GM12872 (cell line): ENCODE results near the gene OSTM1.

ENCODE experiments used
- TF ChIP-seq, protein P1 (sequence below): IDR thresholded peaks from 3 replicates; pipeline ENCODE4 v1.5.1; 2011; ENCODE audit warnings: low read depth, mild to moderate bottlenecking, low read length, moderate library complexity; ENCODE audit not compliant: insufficient read depth

OSTM1 gene

DNA sequence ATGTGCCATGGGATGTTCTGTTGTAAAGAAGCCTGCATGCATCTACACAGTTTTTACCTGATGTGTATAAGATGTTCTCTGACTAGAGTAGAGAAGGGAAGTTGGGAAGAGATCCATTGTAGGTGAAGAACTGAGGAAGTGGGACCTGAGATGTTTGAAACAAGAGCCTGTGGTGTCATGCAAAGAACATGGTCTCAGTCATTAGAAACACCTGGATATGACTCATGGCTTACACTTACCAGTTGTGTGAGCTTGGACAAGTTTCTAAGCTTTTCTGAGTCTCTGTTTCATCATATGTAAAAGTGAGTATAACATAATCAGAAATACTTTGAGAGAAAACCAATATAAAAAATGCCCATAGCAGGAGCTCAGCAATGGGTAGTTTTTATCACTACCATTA lies 64.6 kb downstream of the OSTM1 start:
- TF ChIP-seq, protein P1, sequence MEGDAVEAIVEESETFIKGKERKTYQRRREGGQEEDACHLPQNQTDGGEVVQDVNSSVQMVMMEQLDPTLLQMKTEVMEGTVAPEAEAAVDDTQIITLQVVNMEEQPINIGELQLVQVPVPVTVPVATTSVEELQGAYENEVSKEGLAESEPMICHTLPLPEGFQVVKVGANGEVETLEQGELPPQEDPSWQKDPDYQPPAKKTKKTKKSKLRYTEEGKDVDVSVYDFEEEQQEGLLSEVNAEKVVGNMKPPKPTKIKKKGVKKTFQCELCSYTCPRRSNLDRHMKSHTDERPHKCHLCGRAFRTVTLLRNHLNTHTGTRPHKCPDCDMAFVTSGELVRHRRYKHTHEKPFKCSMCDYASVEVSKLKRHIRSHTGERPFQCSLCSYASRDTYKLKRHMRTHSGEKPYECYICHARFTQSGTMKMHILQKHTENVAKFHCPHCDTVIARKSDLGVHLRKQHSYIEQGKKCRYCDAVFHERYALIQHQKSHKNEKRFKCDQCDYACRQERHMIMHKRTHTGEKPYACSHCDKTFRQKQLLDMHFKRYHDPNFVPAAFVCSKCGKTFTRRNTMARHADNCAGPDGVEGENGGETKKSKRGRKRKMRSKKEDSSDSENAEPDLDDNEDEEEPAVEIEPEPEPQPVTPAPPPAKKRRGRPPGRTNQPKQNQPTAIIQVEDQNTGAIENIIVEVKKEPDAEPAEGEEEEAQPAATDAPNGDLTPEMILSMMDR, result no peak

GRCh38 chr6:108008363-108008762 lies 66.2 kb downstream of the OSTM1 start:
- TF ChIP-seq, protein P1, result no peak

DNA sequence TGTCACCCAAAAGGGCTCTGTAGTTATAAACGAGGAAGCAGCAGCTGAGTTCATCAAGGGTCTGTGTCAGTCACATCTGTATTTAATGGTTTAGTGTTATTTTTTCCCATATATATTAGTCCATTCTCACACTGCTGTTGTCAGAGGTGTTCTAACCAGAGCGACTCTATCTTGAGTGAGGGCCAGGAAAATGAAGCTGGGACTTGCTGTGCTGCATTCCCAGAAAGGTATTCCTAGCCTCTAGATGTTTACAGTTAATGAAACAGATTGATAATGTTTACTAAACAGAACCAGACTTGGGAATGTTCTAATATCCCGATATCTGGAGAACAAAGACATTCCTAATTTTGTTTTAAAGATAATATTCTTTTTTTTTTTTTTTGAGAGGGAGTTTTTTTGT lies 68.6 kb downstream of the OSTM1 start:
- TF ChIP-seq, protein P1, result no peak

DNA sequence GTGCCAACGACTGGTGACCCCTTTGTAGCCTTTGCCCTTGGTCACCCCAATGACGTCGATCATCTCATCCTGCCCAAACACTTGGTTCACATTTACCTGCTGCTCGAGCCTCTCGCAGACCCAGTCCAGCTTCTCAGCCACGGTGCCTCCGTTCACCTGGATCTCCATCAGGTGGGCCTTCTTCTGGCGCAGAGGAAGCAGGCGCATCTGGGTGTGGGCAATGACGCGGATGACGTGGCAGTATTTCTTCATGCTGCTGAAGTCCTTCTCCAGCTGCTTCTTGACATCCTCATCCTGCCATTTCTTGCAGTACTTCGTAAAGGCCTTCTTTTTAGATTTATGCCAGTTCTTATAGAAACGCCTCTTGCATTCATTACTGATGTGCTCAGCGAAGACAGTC lies 69.7 kb downstream of the OSTM1 start:
- TF ChIP-seq, protein P1, result no peak

- TF ChIP-seq, protein P1, result no peak
Observed at GRCh38 chr6:108002365-108003221, 71.9 kb downstream of the OSTM1 start.

GRCh38 chr6:108001696-108002231 lies 72.8 kb downstream of the OSTM1 start:
- TF ChIP-seq, protein P1, result no peak

DNA sequence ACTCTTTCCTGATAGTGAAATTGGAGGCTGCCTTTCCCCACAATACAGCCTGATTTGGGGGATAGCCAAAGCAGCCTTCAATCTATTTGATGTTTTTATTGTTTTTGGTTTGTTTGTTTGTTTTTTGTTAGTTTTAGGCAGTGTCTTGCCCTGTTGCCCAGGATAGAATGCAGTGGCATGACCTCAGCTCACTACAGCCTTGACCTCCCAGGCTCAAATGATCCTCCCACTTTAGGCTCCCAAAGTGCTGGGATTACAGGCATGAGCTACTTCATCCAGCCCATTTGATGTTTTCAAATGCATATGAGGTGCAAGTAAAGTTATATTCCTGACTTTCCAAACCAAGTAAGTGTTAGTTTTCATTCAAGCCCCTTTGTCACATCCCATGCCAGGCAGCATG lies 75.2 kb downstream of the OSTM1 start:
- TF ChIP-seq, protein P1, result no peak
